Neutrophil (primary cell): ENCODE results near the gene NTM.

ENCODE experiments used
- H3K27ac ChIP-seq: fragments of 200-600 bp; sonication (generic); 2 replicates; pipeline ENCODE4 v1.5.1; 2016; ENCODE audit warnings: mild to moderate bottlenecking, moderate library complexity
- H3K27me3 ChIP-seq: fragments of 200-600 bp; sonication (generic); 2 replicates; pipeline ENCODE4 v1.6.0; 2016; ENCODE audit warnings: mild to moderate bottlenecking
- H3K36me3 ChIP-seq: fragments of 200-600 bp; sonication (generic); 2 replicates; pipeline ENCODE4 v1.5.1; 2017
- H3K4me1 ChIP-seq, 2 experiments: fragments of 200-600 bp in 1 of 2; sonication (generic) in 1 of 2; 1 replicate in 1 of 2; 2 replicates in 1 of 2; pipeline versions ENCODE4 v1.5.1 to v1.6.1; 2013 to 2016; ENCODE audit warnings: low read depth in 1 of 2, low read length in 1 of 2, mild to moderate bottlenecking in 1 of 2, moderate library complexity in 1 of 2; ENCODE audit not compliant: control insufficient read depth in 1 of 2, insufficient read depth in 1 of 2
- H3K4me3 ChIP-seq, 2 experiments: fragments of 200-600 bp in 1 of 2; sonication (generic) in 1 of 2; 1 replicate in 1 of 2; 2 replicates in 1 of 2; pipeline ENCODE4 v1.5.1; 2013 to 2016; ENCODE audit warnings: low read depth in 1 of 2, low read length in 1 of 2, mild to moderate bottlenecking in 1 of 2, moderate library complexity in 1 of 2
- H3K9me3 ChIP-seq: fragments of 200-600 bp; sonication (generic); 2 replicates; pipeline ENCODE4 v1.5.1; 2016
- TF ChIP-seq, protein P1 (sequence below): fragments of 200-600 bp; sonication (generic); IDR thresholded peaks from 2 replicates; pipeline ENCODE4 v1.5.1; 2016; ENCODE audit warnings: antibody characterized with exemption

Gene NTM

GRCh38 chr11:131969261-131969660, 598.8 kb downstream of the NTM start:
- Histone ChIP-seq H3K4me1 (no peaks in the 10 kb centered on the region), H3K9me3 (no peaks in the 10 kb centered on the region), H3K36me3 (no peaks in the 10 kb centered on the region), H3K27me3 (no peaks in the 10 kb centered on the region), H3K27ac (no peak overlapping the region), H3K4me3 (no peak overlapping the region)
- TF ChIP-seq, protein P1, sequence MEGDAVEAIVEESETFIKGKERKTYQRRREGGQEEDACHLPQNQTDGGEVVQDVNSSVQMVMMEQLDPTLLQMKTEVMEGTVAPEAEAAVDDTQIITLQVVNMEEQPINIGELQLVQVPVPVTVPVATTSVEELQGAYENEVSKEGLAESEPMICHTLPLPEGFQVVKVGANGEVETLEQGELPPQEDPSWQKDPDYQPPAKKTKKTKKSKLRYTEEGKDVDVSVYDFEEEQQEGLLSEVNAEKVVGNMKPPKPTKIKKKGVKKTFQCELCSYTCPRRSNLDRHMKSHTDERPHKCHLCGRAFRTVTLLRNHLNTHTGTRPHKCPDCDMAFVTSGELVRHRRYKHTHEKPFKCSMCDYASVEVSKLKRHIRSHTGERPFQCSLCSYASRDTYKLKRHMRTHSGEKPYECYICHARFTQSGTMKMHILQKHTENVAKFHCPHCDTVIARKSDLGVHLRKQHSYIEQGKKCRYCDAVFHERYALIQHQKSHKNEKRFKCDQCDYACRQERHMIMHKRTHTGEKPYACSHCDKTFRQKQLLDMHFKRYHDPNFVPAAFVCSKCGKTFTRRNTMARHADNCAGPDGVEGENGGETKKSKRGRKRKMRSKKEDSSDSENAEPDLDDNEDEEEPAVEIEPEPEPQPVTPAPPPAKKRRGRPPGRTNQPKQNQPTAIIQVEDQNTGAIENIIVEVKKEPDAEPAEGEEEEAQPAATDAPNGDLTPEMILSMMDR, result no peak

- TF ChIP-seq, protein P1, result no peak
- Histone ChIP-seq H3K27me3 (no peaks in the 10 kb centered on the region), H3K9me3 (no peaks in the 10 kb centered on the region), H3K36me3 (no peaks in the 10 kb centered on the region), H3K4me3 (no peak overlapping the region), H3K4me1 (no peaks in the 10 kb centered on the region), H3K27ac (no peak overlapping the region)
Observed at GRCh38 chr11:131973061-131973460, 602.6 kb downstream of the NTM start.

DNA sequence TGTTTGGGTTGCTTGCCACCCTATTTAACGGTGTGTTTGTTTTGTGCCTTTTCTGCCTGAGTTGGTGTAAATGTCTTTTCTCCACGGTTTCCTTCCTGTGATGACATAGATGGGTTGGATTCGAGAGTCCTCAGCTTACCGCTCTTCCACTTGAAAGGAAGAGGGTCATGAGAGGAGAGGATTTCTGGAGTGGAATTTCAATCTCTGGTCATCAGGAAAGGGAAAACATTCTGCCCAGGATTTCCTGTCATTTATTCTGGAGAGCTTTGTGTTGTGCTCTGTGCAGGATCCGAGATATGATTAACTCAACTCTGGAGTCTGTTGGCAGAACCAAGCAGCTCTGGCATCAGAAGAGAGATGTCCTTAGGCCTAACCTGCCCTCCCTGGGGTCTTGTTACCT, 605.2 kb downstream of the NTM start:
- Histone ChIP-seq H3K9me3 (no peaks in the 10 kb centered on the region), H3K36me3 (no peaks in the 10 kb centered on the region), H3K27ac (no peak overlapping the region), H3K27me3 (no peaks in the 10 kb centered on the region), H3K4me1 (no peaks in the 10 kb centered on the region), H3K4me3 (no peak overlapping the region)
- TF ChIP-seq, protein P1, result no peak

- H3K27ac ChIP-seq, result no peak overlapping the region
- no peaks in the 10 kb centered on the region for H3K27me3 ChIP-seq
- no peaks in the 10 kb centered on the region for H3K4me1 ChIP-seq
- TF ChIP-seq, protein P1, result no peak
- no peaks in the 10 kb centered on the region for H3K9me3 ChIP-seq
- no peak overlapping the region for H3K4me3 ChIP-seq
- no peaks in the 10 kb centered on the region for H3K36me3 ChIP-seq
Observed at GRCh38 chr11:131976021-131976420, 605.6 kb downstream of the NTM start.

DNA sequence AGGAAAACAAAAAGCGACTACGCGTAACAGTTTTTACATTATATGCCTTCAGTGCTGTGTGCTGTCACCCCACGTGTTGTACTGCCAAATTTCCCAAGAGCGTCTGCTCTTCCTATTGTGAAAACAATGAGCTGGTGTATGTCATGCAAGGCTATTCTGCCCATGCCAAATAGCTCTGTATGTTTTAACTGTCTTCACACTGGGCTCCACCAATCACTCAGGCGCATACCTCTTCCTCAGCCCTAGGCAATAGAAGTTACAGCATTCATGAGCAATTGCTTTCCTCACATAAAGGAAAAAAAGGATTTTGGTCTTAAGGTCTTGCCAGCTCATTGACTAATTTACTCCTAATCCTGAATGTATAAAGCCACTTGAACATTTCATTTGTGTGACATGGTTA, 606.8 kb downstream of the NTM start:
- TF ChIP-seq, protein P1, result no peak
- H3K27me3 ChIP-seq, result no peaks in the 10 kb centered on the region
- H3K4me3 ChIP-seq, result no peak overlapping the region
- no peaks in the 10 kb centered on the region for H3K9me3 ChIP-seq
- H3K4me1 ChIP-seq, result no peaks in the 10 kb centered on the region
- H3K36me3 ChIP-seq, result no peaks in the 10 kb centered on the region
- no peak overlapping the region for H3K27ac ChIP-seq

- no peaks in the 10 kb centered on the region for H3K9me3 ChIP-seq
- no peak overlapping the region for H3K4me3 ChIP-seq
- no peaks in the 10 kb centered on the region for H3K36me3 ChIP-seq
- H3K4me1 ChIP-seq, result no peaks in the 10 kb centered on the region
- H3K27ac ChIP-seq, result no peak overlapping the region
- no peaks in the 10 kb centered on the region for H3K27me3 ChIP-seq
- TF ChIP-seq, protein P1, result no peak
Observed at GRCh38 chr11:131977854-131978253, 607.4 kb downstream of the NTM start.
